Trophoblast cell (in vitro differentiated cells and primary cell): ENCODE results near the gene RNF141.

Experiments
- DNase-seq, 2 donors: peaks; one replicate each; pipeline ENCODE4 v3.0.0-alpha.2; 2016
- H2AFZ ChIP-seq: 2 replicates; pipeline ENCODE4 v1.6.1; 2013; ENCODE audit warnings: low read length, moderate library complexity, mild to moderate bottlenecking; ENCODE audit not compliant: insufficient read depth, poor library complexity
- H2AK5ac ChIP-seq: 2 replicates; pipeline ENCODE4 v1.6.1; 2013; ENCODE audit warnings: mild to moderate bottlenecking, low read length
- H2BK120ac ChIP-seq: 2 replicates; pipeline ENCODE4 v1.6.1; 2013; ENCODE audit warnings: low read length, mild to moderate bottlenecking, moderate library complexity; ENCODE audit not compliant: insufficient read depth, poor library complexity
- H2BK12ac ChIP-seq: 2 replicates; pipeline ENCODE4 v1.6.1; 2013; ENCODE audit warnings: mild to moderate bottlenecking, low read length, moderate library complexity
- H2BK5ac ChIP-seq: 2 replicates; pipeline ENCODE4 v1.6.1; 2013; ENCODE audit warnings: low read length, low read depth, moderate library complexity, mild to moderate bottlenecking; ENCODE audit not compliant: poor library complexity
- H3K14ac ChIP-seq: 2 replicates; pipeline ENCODE4 v1.6.1; 2013; ENCODE audit warnings: mild to moderate bottlenecking, low read length
- H3K18ac ChIP-seq: 2 replicates; pipeline ENCODE4 v1.6.1; 2013; ENCODE audit warnings: mild to moderate bottlenecking, low read length
- H3K23ac ChIP-seq: 2 replicates; pipeline ENCODE4 v1.6.1; 2013; ENCODE audit warnings: low read length
- H3K27ac ChIP-seq: 2 replicates; pipeline ENCODE4 v1.5.1; 2013; ENCODE audit warnings: low read depth, mild to moderate bottlenecking, inconsistent platforms, low read length, moderate library complexity
- H3K27me3 ChIP-seq: 2 replicates; pipeline ENCODE4 v1.6.1; 2013; ENCODE audit warnings: inconsistent platforms, mild to moderate bottlenecking, low read length, moderate library complexity; ENCODE audit not compliant: insufficient read depth
- H3K36me3 ChIP-seq, 2 experiments: 1 replicate in 1 of 2; 2 replicates in 1 of 2; pipeline ENCODE4 v1.6.1; 2013; ENCODE audit warnings: low read length in 2 of 2, mild to moderate bottlenecking in 2 of 2, moderate library complexity in 1 of 2; ENCODE audit not compliant: insufficient read depth in 2 of 2, control insufficient read depth in 1 of 2
- H3K4ac ChIP-seq: 2 replicates; pipeline ENCODE4 v1.6.1; 2013; ENCODE audit warnings: low read depth, mild to moderate bottlenecking, low read length, moderate library complexity
- H3K4me1 ChIP-seq, 2 experiments: 1 replicate in 1 of 2; 2 replicates in 1 of 2; pipeline ENCODE4 v1.6.1; 2013; ENCODE audit warnings: low read length in 2 of 2, mild to moderate bottlenecking in 2 of 2, moderate library complexity in 1 of 2; ENCODE audit not compliant: insufficient read depth in 2 of 2, control insufficient read depth in 1 of 2
- H3K4me2 ChIP-seq: 2 replicates; pipeline ENCODE4 v1.6.1; 2013; ENCODE audit warnings: inconsistent platforms, mild to moderate bottlenecking, low read length, moderate library complexity
- H3K4me3 ChIP-seq: 2 replicates; pipeline ENCODE4 v1.5.1; 2013; ENCODE audit warnings: mild to moderate bottlenecking, low read depth, low read length, inconsistent platforms
- H3K79me1 ChIP-seq: one replicate; pipeline ENCODE4 v1.6.1; 2013; ENCODE audit warnings: low read length
- H3K79me2 ChIP-seq: 2 replicates; pipeline ENCODE4 v1.6.1; 2013; ENCODE audit warnings: low read length, mild to moderate bottlenecking; ENCODE audit not compliant: control insufficient read depth, insufficient read depth, poor library complexity
- H3K9ac ChIP-seq: 2 replicates; pipeline ENCODE4 v1.6.1; 2013; ENCODE audit warnings: mild to moderate bottlenecking, low read length
- H3K9me3 ChIP-seq: 2 replicates; pipeline ENCODE4 v1.6.1; 2013; ENCODE audit warnings: low read depth, mild to moderate bottlenecking, control low read depth, inconsistent platforms, low read length; ENCODE audit not compliant: insufficient read depth
- H4K12ac ChIP-seq: 2 replicates; pipeline ENCODE4 v1.6.1; 2013; ENCODE audit warnings: low read depth, mild to moderate bottlenecking, low read length, moderate library complexity
- H4K8ac ChIP-seq: 2 replicates; pipeline ENCODE4 v1.6.1; 2013; ENCODE audit warnings: low read depth, mild to moderate bottlenecking, low read length, moderate library complexity
- H4K91ac ChIP-seq: one replicate; pipeline ENCODE4 v1.6.1; 2013; ENCODE audit warnings: low read depth, mild to moderate bottlenecking, low read length, moderate library complexity
- WGBS: extraction: QIAGEN DNeasy Blood & Tissue Kit; methylation state at CpG from one replicate; pipeline ENCODE4 v1.1.7; 2013; ENCODE audit warnings: missing lambda C conversion rate; ENCODE audit not compliant: insufficient read length, insufficient coverage; ENCODE audit errors: extremely low coverage; 5-methylcytosine and 5-hydroxymethylcytosine counted together

The RNF141 gene

DNA sequence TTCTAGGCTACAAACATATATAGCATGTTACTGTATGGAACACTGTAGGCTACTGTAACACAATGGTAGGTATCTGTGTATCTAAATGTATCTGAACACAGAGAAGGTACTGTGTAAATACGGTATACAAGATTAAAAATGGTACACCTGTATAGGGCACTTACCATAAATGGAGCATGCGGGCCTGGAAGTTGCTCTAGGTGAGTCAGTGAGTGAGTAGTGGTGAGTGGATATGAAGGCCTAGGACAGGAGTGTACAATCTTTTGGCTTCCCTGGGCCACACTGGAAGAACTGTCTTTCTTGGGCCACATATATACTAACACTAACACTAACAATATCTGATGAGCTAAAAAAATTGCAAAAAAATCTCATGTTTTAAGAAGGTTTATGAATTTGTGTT, 21.4 kb downstream of the RNF141 start:
- Histone ChIP-seq H4K91ac (no peak overlapping the region), H3K4me3 (no peak overlapping the region), H3K27ac (no peak overlapping the region), H2AK5ac (no peak overlapping the region), H3K4me2 (no peak overlapping the region), H2BK5ac (no peak overlapping the region), H3K36me3 (peaks cover 5 to 6% of the 10 kb centered on the region in 2 experiments), H3K4me1 (no peaks in the 10 kb centered on the region), H3K9me3 (no peaks in the 10 kb centered on the region), H2AFZ (no peak overlapping the region), H3K79me1 (no peaks in the 10 kb centered on the region), H2BK120ac (no peak overlapping the region), H4K8ac (no peak overlapping the region), H3K23ac (no peak overlapping the region), H3K27me3 (no peaks in the 10 kb centered on the region), H3K4ac (no peak overlapping the region), H3K9ac (no peak overlapping the region), H4K12ac (no peak overlapping the region), H3K79me2 (no peaks in the 10 kb centered on the region), H2BK12ac (no peak overlapping the region), H3K14ac (no peak overlapping the region), H3K18ac (no peak overlapping the region)
- no CpG with 5 or more reads among the region's 2 CpGs for WGBS
- DNase-seq: no peak

DNA sequence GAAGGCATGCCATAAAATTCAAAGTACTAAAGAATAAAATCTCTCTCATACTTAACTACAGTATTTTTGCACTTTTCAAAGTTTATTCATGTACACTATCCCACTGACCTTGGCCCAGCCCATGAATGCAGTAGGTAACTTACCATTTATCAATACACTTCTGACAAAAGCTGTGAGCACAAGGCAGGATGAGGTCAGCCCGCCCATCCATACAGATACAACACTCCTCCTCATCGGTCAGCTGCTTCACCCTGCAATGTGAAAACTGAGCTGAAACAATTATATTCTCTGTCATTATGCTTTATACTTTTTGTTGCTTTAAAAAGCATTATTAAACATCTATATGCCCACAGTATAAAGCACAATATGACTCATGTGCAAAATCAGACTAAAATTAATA, 22.1 kb downstream of the RNF141 start:
- no peak overlapping the region for H2AK5ac ChIP-seq
- no peaks in the 10 kb centered on the region for H3K79me2 ChIP-seq

DNA sequence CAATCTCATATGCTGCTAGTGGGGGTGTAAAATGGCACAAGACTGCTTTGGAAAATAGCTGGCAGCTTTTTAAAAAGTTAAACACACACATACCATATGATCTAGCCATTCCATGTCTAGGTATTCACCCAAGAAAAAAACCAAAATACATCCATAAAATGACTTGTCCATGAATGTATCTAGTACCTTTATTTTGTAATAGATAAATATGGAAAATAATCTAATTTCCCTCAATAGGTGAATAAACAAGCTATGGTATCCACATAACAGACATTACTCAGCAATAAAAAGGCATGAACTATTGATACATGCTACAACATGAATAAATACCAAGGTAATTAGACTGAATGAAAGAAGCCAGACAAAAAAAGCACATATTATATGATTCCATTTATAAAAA, 22.9 kb downstream of the RNF141 start:
- Histone ChIP-seq H3K27me3 (no peaks in the 10 kb centered on the region), H4K8ac (no peak overlapping the region), H3K9ac (no peak overlapping the region), H2BK12ac (no peak overlapping the region), H3K4me2 (no peak overlapping the region), H3K4me3 (no peak overlapping the region), H3K14ac (no peak overlapping the region), H4K91ac (no peak overlapping the region), H3K9me3 (no peaks in the 10 kb centered on the region), H3K4me1 (no peaks in the 10 kb centered on the region), H3K18ac (no peak overlapping the region), H3K4ac (no peak overlapping the region), H4K12ac (no peak overlapping the region), H3K79me1 (no peaks in the 10 kb centered on the region), H3K23ac (no peak overlapping the region), H2AFZ (no peak overlapping the region), H3K27ac (no peak overlapping the region), H2BK120ac (no peak overlapping the region), H2BK5ac (no peak overlapping the region), H2AK5ac (no peak overlapping the region), H3K79me2 (no peaks in the 10 kb centered on the region), H3K36me3 (peaks cover 5 to 6% of the 10 kb centered on the region in 2 experiments)
- no peak for DNase-seq

More for the DNA sequence above, 22.1 kb downstream of the RNF141 start:
- H3K27me3 ChIP-seq: no peaks in the 10 kb centered on the region
- H4K12ac ChIP-seq: no peak overlapping the region
- no peak overlapping the region for H3K4ac ChIP-seq
- H2BK120ac ChIP-seq: no peak overlapping the region
- no peak overlapping the region for H4K8ac ChIP-seq
- no peak for DNase-seq
- H3K23ac ChIP-seq: no peak overlapping the region
- no peaks in the 10 kb centered on the region for H3K4me1 ChIP-seq
- no peaks in the 10 kb centered on the region for H3K9me3 ChIP-seq
- no peak overlapping the region for H2BK5ac ChIP-seq
- no peak overlapping the region for H3K14ac ChIP-seq
- H2AFZ ChIP-seq: no peak overlapping the region
- no peak overlapping the region for H2BK12ac ChIP-seq
- no peaks in the 10 kb centered on the region for H3K79me1 ChIP-seq
- H4K91ac ChIP-seq: no peak overlapping the region
- H3K4me3 ChIP-seq: no peak overlapping the region
- no peak overlapping the region for H3K9ac ChIP-seq
- H3K18ac ChIP-seq: no peak overlapping the region
- no peak overlapping the region for H3K27ac ChIP-seq
- H3K36me3 ChIP-seq: peaks cover 5 to 6% of the 10 kb centered on the region in 2 experiments
- H3K4me2 ChIP-seq: no peak overlapping the region
- no CpG with 5 or more reads among the region's 2 CpGs for WGBS

DNA sequence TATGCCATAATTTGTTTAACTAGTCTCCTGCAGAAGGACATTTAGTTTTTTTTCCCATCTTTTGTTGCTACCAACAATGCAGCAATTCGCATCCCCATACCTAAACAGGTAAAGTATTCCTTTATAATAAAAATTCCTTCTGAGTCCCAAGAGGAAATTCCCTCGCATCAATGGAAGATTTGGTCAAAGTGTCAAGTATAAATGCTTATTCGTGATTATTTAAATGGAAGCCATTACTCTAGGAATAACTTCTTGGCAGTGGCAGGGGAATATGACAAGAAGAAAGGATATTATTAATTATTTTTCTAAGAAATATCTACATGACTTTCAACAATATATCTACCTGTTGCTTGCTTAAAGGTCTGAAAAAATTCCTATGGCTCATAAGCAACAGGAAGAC, 25.6 kb downstream of the RNF141 start:
- Histone ChIP-seq H3K27ac (no peak overlapping the region), H3K4me1 (no peaks in the 10 kb centered on the region), H3K23ac (no peak overlapping the region), H3K4ac (no peak overlapping the region), H3K79me2 (no peaks in the 10 kb centered on the region), H2BK12ac (no peak overlapping the region), H2AK5ac (no peak overlapping the region), H4K8ac (no peak overlapping the region), H2BK120ac (no peak overlapping the region), H3K27me3 (no peaks in the 10 kb centered on the region), H3K9me3 (no peaks in the 10 kb centered on the region), H3K4me2 (no peak overlapping the region), H2AFZ (no peak overlapping the region), H3K14ac (no peak overlapping the region), H4K12ac (no peak overlapping the region), H3K36me3 (peaks cover 5 to 6% of the 10 kb centered on the region in 2 experiments), H3K4me3 (no peak overlapping the region), H4K91ac (no peak overlapping the region), H2BK5ac (no peak overlapping the region), H3K18ac (no peak overlapping the region), H3K79me1 (no peaks in the 10 kb centered on the region), H3K9ac (no peak overlapping the region)
- DNase-seq: no peak
- no CpG with 5 or more reads among the region's 3 CpGs for WGBS
